ENCODE results near the gene GOLGA8N. TPM values are rescaled to one million over a fixed set of nuclear protein-coding genes. Genes with fewer than 3 reads are reported as not detected.

The GOLGA8N gene
- total and polyA plus RNA-seq, 2 of the 8 experiments (the other 6 are each of a cell fraction or from before 2014, with no cell fraction given): 0.54 to 0.99 TPM

- Histone ChIP-seq H3K14ac (ENCODE audit: insufficient read length) (no peak overlapping the region), H3K4ac (replicated peaks; ENCODE audit: insufficient read length, low read depth, low read length) (no peak overlapping the region), H3K18ac (ENCODE audit: extremely low read depth, low read length) (peak overlapping the region; percentile 38; the same call in 1 of the 2 replicates), H2AK5ac (ENCODE audit: low read depth, low read length) (no peak overlapping the region), H3K27ac (ENCODE audit: low read depth, low read length) (no peak overlapping the region), H3K79me2 (ENCODE audit: control insufficient read depth in 1 of 2, insufficient read depth in 2 of 2, low read length in 2 of 2) (no peaks in the 10 kb centered on the region), H3K23ac (ENCODE audit: insufficient read length) (no peak overlapping the region), H3K9ac (replicated peaks in 1 of 4; ENCODE audit: extremely low read depth in 1 of 4, low read depth in 3 of 4, low read length in 3 of 4) (no peak overlapping the region), H3K27me3 (replicated peaks in 1 of 4; ENCODE audit: control insufficient read depth in 3 of 4, extremely low read depth in 1 of 4, insufficient read depth in 3 of 4, low read length in 3 of 4) (no peaks in the 10 kb centered on the region), H2BK120ac (replicated peaks; ENCODE audit: low read depth, low read length) (no peak overlapping the region), H4K20me1 (replicated peaks in 1 of 2; ENCODE audit: control insufficient read depth in 1 of 2, insufficient read depth in 2 of 2, low read length in 2 of 2) (no peaks in the 10 kb centered on the region), H2AFZ (ENCODE audit: low read length) (no peak overlapping the region), H4K8ac (ENCODE audit: extremely low read depth, insufficient read depth, low read length) (no peak overlapping the region), H3K4me3 (ENCODE audit: extremely low read depth in 1 of 4, insufficient read depth in 2 of 4, low read depth in 3 of 4, low read length in 4 of 4) (peak overlapping the region in 2 of 4 experiments; percentile 9 to 20; a peak in 3 of 8 replicates), H3K4me1 (replicated peaks in 1 of 4; ENCODE audit: control insufficient read depth in 3 of 4, insufficient read depth in 4 of 4, low read length in 3 of 4) (peaks cover 0 to 11% (median 8%) of the 10 kb centered on the region in 4 experiments; a peak in 4 of 7 replicates), H2BK12ac (ENCODE audit: low read depth, low read length) (no peak overlapping the region), H2BK5ac (ENCODE audit: low read depth, low read length) (no peak overlapping the region), H4K5ac (ENCODE audit: insufficient read length, low read depth, low read length) (no peak overlapping the region), H3K56ac (replicated peaks; ENCODE audit: insufficient read length, low read depth, low read length) (no peak overlapping the region), H2BK15ac (ENCODE audit: low read length) (no peak overlapping the region), H3K23me2 (ENCODE audit: low read depth, low read length) (peaks cover 3% of the 10 kb centered on the region), H3K4me2 (ENCODE audit: insufficient read depth in 1 of 2, low read depth in 2 of 2, low read length in 2 of 2) (peak overlapping the region; percentile 53 to 76), H3K36me3 (ENCODE audit: control insufficient read depth in 2 of 4, insufficient read depth in 4 of 4, low read length in 3 of 4) (peaks cover 0 to 26% (median 3%) of the 10 kb centered on the region in 4 experiments; a peak in 2 of 8 replicates), H3K9me3 (ENCODE audit: insufficient read depth in 2 of 2, low read depth in 1 of 2, low read length in 1 of 2) (no peaks in the 10 kb centered on the region), H2BK20ac (ENCODE audit: low read length) (no peak overlapping the region), H4K91ac (replicated peaks; ENCODE audit: insufficient read length, low read length) (no peak overlapping the region), H3K79me1 (ENCODE audit: low read depth, low read length) (no peaks in the 10 kb centered on the region)
- FAIRE-seq: peak; percentile 52
- DNase-seq (ENCODE audit: low read depth in 1 of 2, low spot score in 2 of 2): no peak
- WGBS, 2 experiments (ENCODE audit: extremely low coverage in 1 of 2, insufficient coverage in 1 of 2, insufficient read length in 1 of 2, insufficient replicate concordance in 2 of 2, low coverage in 1 of 2, low lambda C conversion rate in 2 of 2, missing lambda C conversion rate in 1 of 2): 54% methylated on average over 5 of the region's 5 CpGs; no CpG with 5 or more reads in 1 of the 2 experiments
- POLR2A ChIA-PET (ENCODE audit: partially characterized antibody): interaction anchor here (1.2 to 2.0 kb wide), 3 partner anchors 7 to 23 kb away, joined by 3 to 14 read pairs (median 5); no protein-coding TSS in a partner anchor
- CTCF ChIA-PET (ENCODE audit: partially characterized antibody): interaction anchor here (0.7 to 1.8 kb wide), 4 partner anchors 20 to 490 kb away, joined by 3 to 5 read pairs (median 3); no protein-coding TSS in a partner anchor
- TF ChIP-seq BACH1 (IDR thresholded peaks at IDR 0.05; ENCODE audit: low read length) (no peak), SIX5 (IDR thresholded peaks at IDR 0.05; ENCODE audit: low read depth, low read length) (no peak), CTBP2 (IDR thresholded peaks at IDR 0.05; ENCODE audit: borderline replicate concordance, insufficient read depth, insufficient read length, low read length) (no peak), MAFK (IDR thresholded peaks at IDR 0.05; ENCODE audit: low read depth, low read length) (no peak), FOSL1 (IDR thresholded peaks at IDR 0.05; ENCODE audit: insufficient read depth, low read depth, low read length) (no peak), KDM1A (IDR thresholded peaks at IDR 0.05; ENCODE audit: borderline replicate concordance, low read length) (no peak), JUND (IDR thresholded peaks at IDR 0.05; ENCODE audit: low read length) (no peak), ATF3 (IDR thresholded peaks at IDR 0.05; ENCODE audit: insufficient read depth, low read depth, low read length) (no peak)
Measured at GRCh38 chr15:32642667-32643435, 49.6 kb downstream of the GOLGA8N start.

Measured in H1 (cell line).